ENCODE data around the gene AP2B1.
"Not testable (repeated sequence)": the region's sequence is repeated elsewhere in the genome, so short reads cannot be mapped to it uniquely, and the experiment has no call there.

AP2B1 gene

GRCh38 chr17:35703308-35703707 is 116.2 kb downstream of the AP2B1 start:
- not testable (repeated sequence) for DNase-seq

GRCh38 chr17:35705230-35705629 is 118.1 kb downstream of the AP2B1 start:
- no peak for DNase-seq

- no peak for DNase-seq
Measured at GRCh38 chr17:35705705-35706104, 118.6 kb downstream of the AP2B1 start.

GRCh38 chr17:35708149-35708548 is 121.0 kb downstream of the AP2B1 start:
- no peak for DNase-seq

- no peak for DNase-seq
Measured at GRCh38 chr17:35708951-35709350, 121.8 kb downstream of the AP2B1 start.

- DNase-seq, result no peak
Measured at GRCh38 chr17:35709874-35710273, 122.8 kb downstream of the AP2B1 start.

GRCh38 chr17:35710950-35711349 is 123.8 kb downstream of the AP2B1 start:
- no peak for DNase-seq

- no peak for DNase-seq
Measured at GRCh38 chr17:35713069-35713728, 126.1 kb downstream of the AP2B1 start.

GRCh38 chr17:35714988-35715387 is 127.9 kb downstream of the AP2B1 start:
- DNase-seq, result no peak

GRCh38 chr17:35715416-35715815 is 128.3 kb downstream of the AP2B1 start:
- no peak for DNase-seq

GRCh38 chr17:35716173-35716572 is 129.1 kb downstream of the AP2B1 start:
- no peak for DNase-seq

GRCh38 chr17:35716897-35717465 is 129.9 kb downstream of the AP2B1 start:
- no peak for DNase-seq

- DNase-seq, result no peak
Measured at GRCh38 chr17:35717475-35717874, 130.4 kb downstream of the AP2B1 start.

GRCh38 chr17:35723735-35724134 is 136.6 kb downstream of the AP2B1 start:
- no peak for DNase-seq

GRCh38 chr17:35725058-35725457 is 137.9 kb downstream of the AP2B1 start:
- DNase-seq, result no peak

GRCh38 chr17:35725802-35726126 is 138.6 kb downstream of the AP2B1 start:
- DNase-seq, result no peak

- no peak for DNase-seq
Measured at GRCh38 chr17:35726127-35726952, 139.2 kb downstream of the AP2B1 start.

- DNase-seq, result no peak
Measured at GRCh38 chr17:35726953-35727460, 139.9 kb downstream of the AP2B1 start.

GRCh38 chr17:35727635-35728034 is 140.5 kb downstream of the AP2B1 start:
- no peak for DNase-seq

- no peak for DNase-seq
Measured at GRCh38 chr17:35728551-35728950, 141.4 kb downstream of the AP2B1 start.

GRCh38 chr17:35729405-35729833 is 142.3 kb downstream of the AP2B1 start:
- DNase-seq, result no peak

GRCh38 chr17:35730400-35731005 is 143.4 kb downstream of the AP2B1 start:
- DNase-seq, result no peak

GRCh38 chr17:35731239-35731916 is 144.3 kb downstream of the AP2B1 start, which contains the start of gene RASL10B:
RASL10B (plus strand) TSS chr17:35731639; CDS start chr17:35735185, 3,546 bp downstream.
- no peak for DNase-seq

Data from activated CD4-positive, alpha-beta T cell treated with anti-CD3 and anti-CD28 coated beads for 1 hour (primary cell).